GM12878 (cell line): Measurements from ENCODE around the gene GCH1. TPM values are rescaled to one million over a fixed set of nuclear protein-coding genes. Genes with fewer than 3 reads are reported as not detected.

ENCODE experiments used
- ATAC-seq: fragments of 200-7000 bp; cut with Tn5 transposase; 3 replicates; pipeline ENCODE4 v1.9.1; 2020; ENCODE audit warnings: mild to moderate bottlenecking, moderate library complexity
- BruUV-seq: library from RNA; stranded (reverse); fragments of 400-500 nt; replicated peaks from 2 replicates; lab custom pipeline; 2021; lab: Mats Ljungman, UMichigan
- CTCF ChIA-PET: fragments of 300-600 bp; sonication (Branson Sonifier 250); formaldehyde crosslinking; extraction: SDS; loops from one replicate; lab custom pipeline; 2021; ENCODE audit warnings: inconsistent platforms; lab: Yijun Ruan, JAX
- POLR2A ChIA-PET: fragments of 350-600 bp; formaldehyde crosslinking; extraction: SDS; loops from one replicate; lab custom pipeline; 2021; ENCODE audit warnings: inconsistent platforms; lab: Charles Lee
- RAD21 ChIA-PET: fragments of 300-600 bp; sonication (Branson Sonifier 250); formaldehyde crosslinking; loops from one replicate; lab custom pipeline; 2023; ENCODE audit warnings: antibody characterized with exemption; ENCODE audit not compliant: unreplicated experiment; lab: Charles Lee
- SMC1A ChIA-PET: fragments of 300-600 bp; sonication (Branson Sonifier 250); formaldehyde crosslinking; loops from one replicate; lab custom pipeline; 2023; ENCODE audit not compliant: unreplicated experiment, uncharacterized antibody; lab: Charles Lee
- DNase-seq: peaks from one replicate; pipeline ENCODE4 v3.0.0-alpha.2; 2011; ENCODE audit warnings: low read depth, low spot score
- FAIRE-seq: peaks from 3 replicates; lab custom pipeline; 2011; peaks lifted over from hg19 to GRCh38; lab: Jason Lieb, UNC
- H2AFZ ChIP-seq: 2 replicates; pipeline ENCODE4 v1.6.0; 2011; ENCODE audit warnings: low read depth, low read length, control low read depth; ENCODE audit not compliant: control insufficient read depth
- H3K27ac ChIP-seq: 2 replicates; pipeline ENCODE4 v1.5.1; 2011; ENCODE audit warnings: control low read depth; ENCODE audit not compliant: control insufficient read depth, insufficient read depth
- H3K27me3 ChIP-seq, 2 experiments: replicated peaks in 1 of 2; 2 replicates each; pipeline versions ENCODE4 v1.6.0 to v1.6.1; 2011; ENCODE audit warnings: low read length in 1 of 2; ENCODE audit not compliant: control insufficient read depth in 2 of 2, insufficient read depth in 2 of 2
- H3K36me3 ChIP-seq, 2 experiments: 2 replicates each; pipeline ENCODE4 v1.5.1; 2011; ENCODE audit warnings: low read length in 1 of 2; ENCODE audit not compliant: control insufficient read depth in 2 of 2, insufficient read depth in 2 of 2
- H3K4me1 ChIP-seq: 2 replicates; pipeline ENCODE4 v1.6.1; 2011; ENCODE audit warnings: mild to moderate bottlenecking, low read length, moderate library complexity, mixed read lengths; ENCODE audit not compliant: control insufficient read depth, insufficient read depth
- H3K4me2 ChIP-seq: 2 replicates; pipeline ENCODE4 v1.6.0; 2011; ENCODE audit warnings: control low read depth; ENCODE audit not compliant: control insufficient read depth, insufficient read depth
- H3K4me3 ChIP-seq: fragments of 200-600 bp; sonication (generic); 2 replicates; pipeline ENCODE4 v1.5.1; 2016
- H3K79me2 ChIP-seq: 2 replicates; pipeline ENCODE4 v1.6.0; 2011; ENCODE audit warnings: low read length; ENCODE audit not compliant: control insufficient read depth, insufficient read depth
- H3K9ac ChIP-seq: 2 replicates; pipeline ENCODE4 v1.8.0; 2011; ENCODE audit warnings: low read length, control low read depth, mixed read lengths; ENCODE audit not compliant: control insufficient read depth, insufficient read depth
- H3K9me3 ChIP-seq: replicated peaks from 3 replicates; pipeline ENCODE4 v1.5.1; 2011; ENCODE audit warnings: mild to moderate bottlenecking, low read length; ENCODE audit not compliant: control insufficient read depth, insufficient read depth
- H4K20me1 ChIP-seq: 2 replicates; pipeline ENCODE4 v1.6.0; 2011; ENCODE audit not compliant: control insufficient read depth, insufficient read depth
- ASH2L ChIP-seq: fragments of 300-600, 200-600 bp; sonication (generic); IDR thresholded peaks from 2 replicates; pipeline ENCODE4 v1.6.1; 2017; ENCODE audit warnings: low read depth, mild to moderate bottlenecking, borderline replicate concordance
- BHLHE40 ChIP-seq, 2 experiments: fragments of 450-650 bp in 1 of 2; IDR thresholded peaks; 2 replicates each; pipeline ENCODE4 v1.6.1; 2011 to 2017; ENCODE audit warnings: low read depth in 2 of 2, borderline replicate concordance in 1 of 2, improper control_type of control experiment in 1 of 2, low read length in 1 of 2, mild to moderate bottlenecking in 1 of 2
- EGR1 ChIP-seq, 2 experiments: IDR thresholded peaks; 1 replicate in 1 of 2; 2 replicates in 1 of 2; pipeline ENCODE4 v1.6.1; 2011 to 2012; ENCODE audit warnings: low read depth in 2 of 2, low read length in 2 of 2, borderline replicate concordance in 1 of 2, mild to moderate bottlenecking in 1 of 2, moderate library complexity in 1 of 2
- IRF3 ChIP-seq: fragments of 450-650 bp; IDR thresholded peaks from 2 replicates; pipeline ENCODE4 v1.6.1; 2014; ENCODE audit warnings: mild to moderate bottlenecking
- IRF4 ChIP-seq: IDR thresholded peaks from 2 replicates; pipeline ENCODE4 v1.6.1; 2011; ENCODE audit warnings: low read depth, low read length
- JUNB ChIP-seq: IDR thresholded peaks from 2 replicates; pipeline ENCODE4 v1.6.1; 2016; ENCODE audit warnings: antibody characterized with exemption, mild to moderate bottlenecking
- MEF2B ChIP-seq: fragments of 450-650 bp; IDR thresholded peaks from 2 replicates; pipeline ENCODE4 v1.6.1; 2018; ENCODE audit warnings: mild to moderate bottlenecking, moderate library complexity; ENCODE audit not compliant: partially characterized antibody, poor library complexity, severe bottlenecking
- MTA2 ChIP-seq: fragments of 450-650 bp; IDR thresholded peaks from 2 replicates; pipeline ENCODE4 v1.6.1; 2016; ENCODE audit warnings: low read depth, mild to moderate bottlenecking, moderate library complexity
- NBN ChIP-seq: fragments of 450-650 bp; IDR thresholded peaks from 2 replicates; pipeline ENCODE4 v1.6.1; 2016
- NFXL1 ChIP-seq: fragments of 450-650 bp; IDR thresholded peaks from 2 replicates; pipeline ENCODE4 v1.6.1; 2017; ENCODE audit warnings: antibody characterized with exemption, mild to moderate bottlenecking, borderline replicate concordance
- NFYA ChIP-seq: IDR thresholded peaks from 2 replicates; pipeline ENCODE4 v1.6.1; 2011; ENCODE audit warnings: low read depth, mild to moderate bottlenecking, low read length, improper control_type of control experiment, borderline replicate concordance
- NFYB ChIP-seq: IDR thresholded peaks from 2 replicates; pipeline ENCODE4 v1.6.1; 2011; ENCODE audit warnings: low read depth, mild to moderate bottlenecking, low read length, improper control_type of control experiment, moderate library complexity; ENCODE audit not compliant: insufficient read depth
- NR2C2 ChIP-seq: IDR thresholded peaks from 2 replicates; pipeline ENCODE4 v1.6.1; 2011; ENCODE audit warnings: borderline replicate concordance, low read depth; ENCODE audit not compliant: control insufficient read depth, insufficient read length
- POLR2A ChIP-seq: IDR thresholded peaks from 2 replicates; pipeline ENCODE4 v1.6.1; 2011; ENCODE audit warnings: low read depth, mild to moderate bottlenecking, low read length
- RAD21 ChIP-seq: IDR thresholded peaks from 2 replicates; pipeline ENCODE4 v1.6.1; 2011; ENCODE audit warnings: mild to moderate bottlenecking, low read depth, low read length, moderate library complexity; ENCODE audit not compliant: insufficient read depth
- RUNX3 ChIP-seq: IDR thresholded peaks from 2 replicates; pipeline ENCODE4 v1.6.1; 2012; ENCODE audit warnings: low read length, inconsistent platforms
- SMAD1 ChIP-seq: fragments of 450-650 bp; IDR thresholded peaks from 2 replicates; pipeline ENCODE4 v1.6.1; 2018; ENCODE audit warnings: mild to moderate bottlenecking, low read depth; ENCODE audit not compliant: partially characterized antibody
- SRF ChIP-seq, 2 experiments: IDR thresholded peaks; 2 replicates each; pipeline ENCODE4 v1.6.1; 2011; ENCODE audit warnings: low read depth in 2 of 2, low read length in 2 of 2, mild to moderate bottlenecking in 1 of 2, moderate library complexity in 1 of 2
- WRNIP1 ChIP-seq: IDR thresholded peaks from 2 replicates; pipeline ENCODE4 v1.6.1; 2011; ENCODE audit warnings: low read depth, low read length, improper control_type of control experiment, borderline replicate concordance
- ZBTB33 ChIP-seq: fragments of 450-650 bp; IDR thresholded peaks from 2 replicates; pipeline ENCODE4 v1.6.1; 2017; ENCODE audit warnings: mild to moderate bottlenecking
- ZSCAN29 ChIP-seq: fragments of 450-650 bp; IDR thresholded peaks from 2 replicates; pipeline ENCODE4 v1.6.1; 2017; ENCODE audit warnings: mild to moderate bottlenecking, moderate library complexity
- WGBS: methylation state at CpG from one replicate; pipeline ENCODE4 v1.1.6; 2016; ENCODE audit warnings: low lambda C conversion rate; ENCODE audit not compliant: insufficient replicate concordance, insufficient coverage; ENCODE audit errors: missing lambda C conversion rate; 5-methylcytosine and 5-hydroxymethylcytosine counted together
- in situ Hi-C: fragments of 300-500 bp; cut with MboI; formaldehyde crosslinking; loops from 9 replicates; pipeline ENCODE4 v1.14.3; 2018; ENCODE audit warnings: mixed read lengths
- intact Hi-C: fragments of 100-400 bp; cut with micrococcal nuclease; formaldehyde crosslinking; loops from one replicate; pipeline ENCODE4 v1.14.2; 2022; ENCODE audit not compliant: unreplicated experiment
- polyA plus RNA-seq, 11 experiments: library from polyadenylated mRNA; depleted of rRNA in 4 of 11; unstranded in 6 of 11; stranded (reverse) in 5 of 11; fragments of >200 nt; fragmentation: Nextera tagmentation in 4 of 11; fragmentation: Illumina TruSeq in 1 of 11; extraction: Ambion mirVana in 4 of 11; extraction: Trizol in 1 of 11; gene quantifications; 1 replicate in 1 of 11; 2 replicates in 10 of 11; pipeline versions ENCODE4 v1.2.1 to v1.2.3, GENCODE V29; 2011 to 2016; ENCODE audit warnings: inconsistent platforms in 2 of 11, missing spikeins in 2 of 11, low read depth in 1 of 11
- total RNA-seq, 4 experiments: library from RNA; depleted of rRNA in 3 of 4; stranded (reverse); fragments of >200 nt in 3 of 4; fragmentation: Illumina TruSeq in 1 of 4; extraction: Trizol in 1 of 4; gene quantifications; 2 replicates each; pipeline versions ENCODE4 v1.2.1 to v1.2.3, GENCODE V29; 2013 to 2021

GCH1 gene
- total and polyA plus RNA-seq, 10 of the 15 experiments (the other 5 are each of a cell fraction or from before 2014, with no cell fraction given): 25.1 to 37.0 (median 33.8) TPM

- TF ChIP-seq EGR1 (IDR thresholded peaks at IDR 0.05; ENCODE audit: borderline replicate concordance in 1 of 2, low read depth in 2 of 2, low read length in 2 of 2): peak in 1 of 2 experiments; percentile 42; a peak in 1 of 3 replicates
- TF ChIP-seq NFYB: no peak
- no peak for TF ChIP-seq BHLHE40 (IDR thresholded peaks at IDR 0.05; ENCODE audit: borderline replicate concordance in 1 of 2, low read depth in 2 of 2, low read length in 1 of 2)
- no peak for TF ChIP-seq IRF3
- TF ChIP-seq IRF4: no peak
- peak; percentile 52; the same call in 1 of the 2 replicates for TF ChIP-seq JUNB
- 0 out of 2 replicates have a peak, but pooled peaks have one; percentile 17 for TF ChIP-seq RUNX3
- no peak for TF ChIP-seq NR2C2
- TF ChIP-seq, all 136 proteins: peak for 7
Observed at GRCh38 chr14:54807428-54807827, 95.2 kb downstream of the GCH1 start (continued).

DNA sequence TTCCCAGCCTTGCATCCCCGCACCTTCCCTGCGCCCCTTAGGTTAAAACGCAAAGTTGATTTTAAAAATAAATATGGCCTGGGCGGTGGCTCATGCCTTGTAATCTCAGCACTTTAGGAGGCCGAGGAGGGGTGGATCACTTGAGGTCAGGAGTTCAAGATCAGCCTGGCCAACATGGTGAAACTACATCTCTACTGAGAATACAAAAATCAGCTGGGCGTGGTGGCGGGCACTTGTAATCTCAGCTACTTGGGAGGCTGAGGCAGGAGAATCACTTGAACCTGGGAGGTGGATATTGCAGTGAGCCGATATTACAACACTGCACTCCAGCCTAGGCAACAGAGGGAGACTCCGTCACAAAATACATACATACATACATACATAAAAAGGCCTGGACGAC, 96.0 kb downstream of the GCH1 start:
- Histone ChIP-seq H3K27ac (no peak overlapping the region), H3K9me3 (no peaks in the 10 kb centered on the region), H3K79me2 (no peaks in the 10 kb centered on the region), H3K9ac (no peak overlapping the region), H3K36me3 (no peaks in the 10 kb centered on the region), H3K4me2 (no peak overlapping the region), H2AFZ (no peak overlapping the region), H4K20me1 (no peaks in the 10 kb centered on the region), H3K4me1 (no peaks in the 10 kb centered on the region), H3K27me3 (no peaks in the 10 kb centered on the region), H3K4me3 (no peak overlapping the region)
- POLR2A ChIA-PET: no interaction called here
- WGBS: 60% methylated on average over 10 of the region's 10 CpGs
- DNase-seq (no peak), FAIRE-seq (no peak), ATAC-seq (no peak)
- in situ Hi-C loops (no loop called here), intact Hi-C loops (loop anchor here (5.0 kb wide), 1 partner anchor 86 kb away; no protein-coding TSS in a partner anchor)
- BruUV-seq: no TSS peak
- SMC1A ChIA-PET: interaction anchor here (0.6 to 2.9 kb wide), 4 partner anchors 12 to 242 kb away, joined by 3 to 16 read pairs (median 4); no protein-coding TSS in a partner anchor
- CTCF ChIA-PET: interaction anchor here (0.6 to 6.6 kb wide), 19 partner anchors 10 to 312 kb away, joined by 3 to 37 read pairs (median 5); no protein-coding TSS in a partner anchor
- RAD21 ChIA-PET: interaction anchor here (1.0 to 2.0 kb wide), 5 partner anchors 24 to 242 kb away, joined by 4 to 12 read pairs (median 6); partner anchors contain the start of gene SAMD4A
- no peak for TF ChIP-seq POLR2A
- TF ChIP-seq MTA2: no peak
- no peak for TF ChIP-seq MEF2B
- TF ChIP-seq ZBTB33: no peak
- TF ChIP-seq SRF (IDR thresholded peaks at IDR 0.05; ENCODE audit: low read depth in 2 of 2, low read length in 2 of 2): no peak
- no peak for TF ChIP-seq ZSCAN29
- TF ChIP-seq ASH2L: no peak
- TF ChIP-seq SMAD1: no peak
- TF ChIP-seq NFYA: no peak
- TF ChIP-seq WRNIP1: no peak
- no peak for TF ChIP-seq NBN
- TF ChIP-seq JUNB: no peak
- TF ChIP-seq NR2C2: no peak
- no peak for TF ChIP-seq NFXL1
- no peak for TF ChIP-seq RAD21
